Measurements from ENCODE around the gene FGR.

FGR gene

GRCh38 chr1:27627061-27627460 is 7.9 kb downstream of the FGR start:
- Histone ChIP-seq H3K4me1 (ENCODE audit: control insufficient read depth in 2 of 2, insufficient read depth in 1 of 2, low read depth in 1 of 2, low read length in 2 of 2) (peaks cover 1 to 38% of the 10 kb centered on the region in 2 donors), H3K4me2 (ENCODE audit: insufficient read depth, low read length, poor library complexity, severe bottlenecking) (no peak overlapping the region), H2BK5ac (ENCODE audit: low read length) (no peak overlapping the region), H4K8ac (ENCODE audit: low read depth, low read length) (no peak overlapping the region), H2BK12ac (ENCODE audit: low read length) (no peak overlapping the region), H2BK120ac (ENCODE audit: low read depth, low read length) (no peak overlapping the region), H2BK15ac (ENCODE audit: low read length) (no peak overlapping the region), H2AFZ (ENCODE audit: low read length) (no peak overlapping the region), H4K91ac (ENCODE audit: low read depth, low read length, poor library complexity) (no peak overlapping the region), H3K9ac (ENCODE audit: low read depth, low read length, poor library complexity) (no peak overlapping the region), H3K4me3 (ENCODE audit: low read length in 2 of 2) (no peak overlapping the region), H3K79me1 (ENCODE audit: low read depth, low read length) (no peaks in the 10 kb centered on the region), H3K4ac (ENCODE audit: low read length) (no peak overlapping the region), H3K36me3 (replicated peaks in 1 of 2; ENCODE audit: control insufficient read depth in 2 of 2, insufficient read depth in 2 of 2, low read length in 2 of 2) (no peaks in the 10 kb centered on the region), H3K9me3 (replicated peaks in 1 of 2; ENCODE audit: control insufficient read depth in 2 of 2, insufficient read depth in 1 of 2, low read depth in 1 of 2, low read length in 2 of 2) (no peaks in the 10 kb centered on the region), H2AK5ac (ENCODE audit: low read depth, low read length) (no peak overlapping the region), H3K18ac (ENCODE audit: low read length) (no peak overlapping the region), H3K23ac (ENCODE audit: low read depth, low read length, poor library complexity) (no peak overlapping the region), H3K27me3 (ENCODE audit: control insufficient read depth in 3 of 3, insufficient read depth in 3 of 3, low read depth in 1 of 3, low read length in 3 of 3) (peaks cover 0 to 3% (median 0%) of the 10 kb centered on the region in 3 experiments), H3K27ac (replicated peaks; ENCODE audit: low read length) (no peak overlapping the region), H3K14ac (ENCODE audit: low read length) (no peak overlapping the region)
- no peak for DNase-seq (ENCODE audit: low spot score)
- WGBS, 2 donors (ENCODE audit: extremely low coverage in 2 of 2, insufficient read length in 2 of 2, insufficient replicate concordance in 1 of 2) = no CpG with 5 or more reads among the region's 5 CpGs

- Histone ChIP-seq H3K79me1 (ENCODE audit: low read depth, low read length) (no peaks in the 10 kb centered on the region), H3K36me3 (replicated peaks in 1 of 2; ENCODE audit: control insufficient read depth in 2 of 2, insufficient read depth in 2 of 2, low read length in 2 of 2) (no peaks in the 10 kb centered on the region), H3K23ac (ENCODE audit: low read depth, low read length, poor library complexity) (no peak overlapping the region), H2BK120ac (ENCODE audit: low read depth, low read length) (no peak overlapping the region), H4K8ac (ENCODE audit: low read depth, low read length) (no peak overlapping the region), H4K91ac (ENCODE audit: low read depth, low read length, poor library complexity) (peak overlapping the region; percentile 41), H3K9me3 (replicated peaks in 1 of 2; ENCODE audit: control insufficient read depth in 2 of 2, insufficient read depth in 1 of 2, low read depth in 1 of 2, low read length in 2 of 2) (no peaks in the 10 kb centered on the region), H2BK12ac (ENCODE audit: low read length) (no peak overlapping the region), H3K14ac (ENCODE audit: low read length) (no peak overlapping the region), H3K9ac (ENCODE audit: low read depth, low read length, poor library complexity) (no peak overlapping the region), H3K4me2 (ENCODE audit: insufficient read depth, low read length, poor library complexity, severe bottlenecking) (no peak overlapping the region), H2BK15ac (ENCODE audit: low read length) (no peak overlapping the region), H3K18ac (ENCODE audit: low read length) (no peak overlapping the region), H3K27ac (replicated peaks; ENCODE audit: low read length) (no peak overlapping the region), H2AK5ac (ENCODE audit: low read depth, low read length) (no peak overlapping the region), H3K4me1 (ENCODE audit: control insufficient read depth in 2 of 2, insufficient read depth in 1 of 2, low read depth in 1 of 2, low read length in 2 of 2) (peaks cover 0 to 35% of the 10 kb centered on the region in 2 donors), H3K4me3 (ENCODE audit: low read length in 2 of 2) (no peak overlapping the region), H3K27me3 (ENCODE audit: control insufficient read depth in 3 of 3, insufficient read depth in 3 of 3, low read depth in 1 of 3, low read length in 3 of 3) (peaks cover 0 to 2% (median 0%) of the 10 kb centered on the region in 3 experiments), H2AFZ (ENCODE audit: low read length) (no peak overlapping the region), H2BK5ac (ENCODE audit: low read length) (no peak overlapping the region), H3K4ac (ENCODE audit: low read length) (no peak overlapping the region)
- WGBS, 2 donors (ENCODE audit: extremely low coverage in 2 of 2, insufficient read length in 2 of 2, insufficient replicate concordance in 1 of 2) = no CpG with 5 or more reads among the region's 11 CpGs
- DNase-seq (ENCODE audit: low spot score) = no peak
Observed at GRCh38 chr1:27626031-27626935, 8.7 kb downstream of the FGR start.

DNA sequence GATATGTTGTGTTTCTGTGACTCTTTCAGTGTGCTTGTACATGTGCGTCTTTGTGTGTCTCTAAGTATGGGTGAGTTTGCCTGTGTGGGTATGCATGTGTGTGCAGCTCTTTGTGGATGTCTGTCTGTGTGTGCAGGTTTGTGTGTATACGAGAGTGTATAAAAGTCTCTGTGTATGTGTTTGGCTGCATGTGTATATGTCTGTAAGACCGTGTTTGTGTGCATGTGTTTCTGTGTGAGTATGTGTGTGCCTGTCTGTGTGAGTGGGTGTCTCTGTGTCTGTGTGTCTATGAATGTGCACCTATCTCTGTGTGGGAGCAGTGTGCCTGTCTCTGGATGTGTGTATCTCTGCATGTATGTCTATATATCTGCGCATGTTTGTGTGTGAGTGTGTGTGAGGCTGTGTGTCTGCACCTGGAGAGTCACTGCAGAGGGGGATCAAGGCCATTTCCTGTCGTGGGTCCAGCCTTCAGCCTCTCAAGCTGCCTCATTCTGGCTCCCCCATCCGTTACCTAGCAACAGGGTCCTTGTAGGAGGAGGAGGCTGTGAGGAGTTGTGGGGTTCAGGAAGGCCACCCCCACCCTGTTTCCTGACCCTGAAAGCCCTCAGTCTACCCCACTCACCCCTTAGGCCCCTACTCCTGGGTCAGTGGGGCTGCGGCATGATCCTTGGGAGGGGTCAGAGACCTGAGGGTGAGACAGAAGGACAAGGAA is 10.4 kb downstream of the FGR start:
- Histone ChIP-seq H3K4ac (ENCODE audit: low read length) (peak overlapping the region; percentile 7), H3K27ac (replicated peaks; ENCODE audit: low read length) (no peak overlapping the region), H2AK5ac (ENCODE audit: low read depth, low read length) (no peak overlapping the region), H3K9ac (ENCODE audit: low read depth, low read length, poor library complexity) (peak overlapping the region; percentile 72), H2BK120ac (ENCODE audit: low read depth, low read length) (no peak overlapping the region), H3K18ac (ENCODE audit: low read length) (peak overlapping the region; percentile 57), H3K36me3 (replicated peaks in 1 of 2; ENCODE audit: control insufficient read depth in 2 of 2, insufficient read depth in 2 of 2, low read length in 2 of 2) (no peaks in the 10 kb centered on the region), H4K91ac (ENCODE audit: low read depth, low read length, poor library complexity) (no peak overlapping the region), H3K27me3 (ENCODE audit: control insufficient read depth in 3 of 3, insufficient read depth in 3 of 3, low read depth in 1 of 3, low read length in 3 of 3) (no peaks in the 10 kb centered on the region), H3K79me1 (ENCODE audit: low read depth, low read length) (no peaks in the 10 kb centered on the region), H3K4me3 (ENCODE audit: low read length in 2 of 2) (no peak overlapping the region), H2BK15ac (ENCODE audit: low read length) (peak overlapping the region; percentile 17), H3K9me3 (replicated peaks in 1 of 2; ENCODE audit: control insufficient read depth in 2 of 2, insufficient read depth in 1 of 2, low read depth in 1 of 2, low read length in 2 of 2) (no peaks in the 10 kb centered on the region), H3K14ac (ENCODE audit: low read length) (no peak overlapping the region), H3K23ac (ENCODE audit: low read depth, low read length, poor library complexity) (peak overlapping the region; percentile 10), H2BK5ac (ENCODE audit: low read length) (no peak overlapping the region), H4K8ac (ENCODE audit: low read depth, low read length) (no peak overlapping the region), H3K4me1 (ENCODE audit: control insufficient read depth in 2 of 2, insufficient read depth in 1 of 2, low read depth in 1 of 2, low read length in 2 of 2) (peaks cover 0 to 24% of the 10 kb centered on the region in 2 donors), H2AFZ (ENCODE audit: low read length) (peak overlapping the region; percentile 46), H3K4me2 (ENCODE audit: insufficient read depth, low read length, poor library complexity, severe bottlenecking) (peak overlapping the region; percentile 3), H2BK12ac (ENCODE audit: low read length) (no peak overlapping the region)
- no CpG with 5 or more reads among the region's 7 CpGs for WGBS, 2 donors (ENCODE audit: extremely low coverage in 2 of 2, insufficient read length in 2 of 2, insufficient replicate concordance in 1 of 2)
- no peak for DNase-seq (ENCODE audit: low spot score)

Measured in neuronal stem cell (in vitro differentiated cells).